Tibial nerve (tissue), 4 donors: ENCODE measurements around the gene KRT9. TPM values are rescaled to one million over a fixed set of nuclear protein-coding genes. Genes with fewer than 3 reads are reported as not detected.

Experiments
- DNase-seq, 2 donors: peaks; one replicate each; pipeline ENCODE4 v3.0.0-alpha.2; 2019; ENCODE audit warnings: low spot score in 2 of 2
- H3K27ac ChIP-seq, 4 donors: fragments of 200-600 bp; sonication (generic) in 3 of 4; one replicate each; pipeline ENCODE4 v1.5.1; 2017 to 2019; ENCODE audit warnings: mild to moderate bottlenecking in 1 of 4
- H3K27me3 ChIP-seq, 2 donors: fragments of 200-600 bp; sonication (generic) in 1 of 2; one replicate each; pipeline versions ENCODE4 v1.5.1 to v1.6.0; 2017 to 2019
- H3K36me3 ChIP-seq, 3 donors: fragments of 200-600 bp; sonication (generic); one replicate each; pipeline ENCODE4 v1.5.1; 2018 to 2019
- H3K4me1 ChIP-seq, 4 donors: fragments of 200-600 bp; sonication (generic) in 3 of 4; one replicate each; pipeline ENCODE4 v1.5.1; 2017 to 2019
- H3K4me3 ChIP-seq, 4 donors: fragments of 200-600 bp; sonication (generic) in 3 of 4; one replicate each; pipeline ENCODE4 v1.5.1; 2017 to 2019; ENCODE audit warnings: mild to moderate bottlenecking in 1 of 4, moderate library complexity in 1 of 4
- H3K9me3 ChIP-seq, 4 donors: fragments of 200-600 bp; sonication (generic) in 3 of 4; one replicate each; pipeline ENCODE4 v1.5.1; 2017 to 2019
- CTCF ChIP-seq, 5 experiments: fragments of 200-600 bp in 3 of 5; fragments of 450-650 bp in 2 of 5; sonication (generic) in 3 of 5; IDR thresholded peaks; one replicate each; pipeline ENCODE4 v1.5.1; 2016 to 2019; ENCODE audit warnings: antibody characterized with exemption in 5 of 5, mild to moderate bottlenecking in 3 of 5, moderate library complexity in 2 of 5
- EP300 ChIP-seq, 2 donors: sonication (generic); formaldehyde crosslinking; IDR thresholded peaks; one replicate each; pipeline ENCODE4 v1.6.1; 2017; ENCODE audit warnings: antibody characterized with exemption in 2 of 2, mild to moderate bottlenecking in 1 of 2
- POLR2A ChIP-seq, 2 donors: fragments of 450-650 bp; IDR thresholded peaks; one replicate each; pipeline ENCODE4 v1.6.1; 2017; ENCODE audit warnings: antibody characterized with exemption in 2 of 2, mild to moderate bottlenecking in 2 of 2, moderate library complexity in 2 of 2
- WGBS, 2 donors: methylation state at CpG; one replicate each; pipeline ENCODE4 v1.1.5; 2018; 5-methylcytosine and 5-hydroxymethylcytosine counted together
- total RNA-seq, 4 donors: library from RNA; depleted of rRNA; stranded (reverse); fragments of >200 nt; gene quantifications; one replicate each; pipeline ENCODE4 v1.1.0, GENCODE V29; 2016

KRT9 gene
- total RNA-seq, 4 donors from 2014 or later, result not detected

- Histone ChIP-seq H3K4me1 (peaks cover 0 to 14% (median 0%) of the 10 kb centered on the region in 4 donors), H3K27me3 (peaks cover 0 to 4% of the 10 kb centered on the region in 2 donors), H3K9me3 (no peaks in the 10 kb centered on the region), H3K36me3 (no peaks in the 10 kb centered on the region), H3K4me3 (no peak overlapping the region), H3K27ac (peak overlapping the region in 1 of 4 donors; percentile 52)
- DNase-seq, result no peak
- TF ChIP-seq EP300 (IDR thresholded peaks at IDR 0.05) (no peak), CTCF (IDR thresholded peaks at IDR 0.05) (no peak), POLR2A (IDR thresholded peaks at IDR 0.05) (no peak)
- WGBS, 2 donors, result 68 to 70% methylated on average over 4 to 6 of the region's 6 CpGs
These were observed 50.1 kb downstream of the KRT9 start for GRCh38 chr17:41521574-41522261.

GRCh38 chr17:41520821-41521521 is 50.9 kb downstream of the KRT9 start:
- H3K4me1 ChIP-seq, result peaks cover 0 to 14% (median 0%) of the 10 kb centered on the region in 4 donors
- H3K4me3 ChIP-seq, result no peak overlapping the region
- TF ChIP-seq POLR2A (IDR thresholded peaks at IDR 0.05) (no peak), CTCF (IDR thresholded peaks at IDR 0.05) (no peak), EP300 (IDR thresholded peaks at IDR 0.05) (no peak)
- H3K36me3 ChIP-seq, result no peaks in the 10 kb centered on the region
- DNase-seq, result no peak
- 43 to 48% methylated on average over 8 to 10 of the region's 10 CpGs for WGBS, 2 donors
- H3K27ac ChIP-seq, result peak overlapping the region in 1 of 4 donors; percentile 52
- H3K9me3 ChIP-seq, result no peaks in the 10 kb centered on the region
- no peaks in the 10 kb centered on the region for H3K27me3 ChIP-seq

GRCh38 chr17:41519501-41520224 is 52.2 kb downstream of the KRT9 start:
- TF ChIP-seq EP300 (IDR thresholded peaks at IDR 0.05) (no peak), CTCF (IDR thresholded peaks at IDR 0.05) (no peak), POLR2A (IDR thresholded peaks at IDR 0.05) (no peak)
- Histone ChIP-seq H3K36me3 (no peaks in the 10 kb centered on the region), H3K27me3 (no peaks in the 10 kb centered on the region), H3K4me1 (peaks cover 0 to 14% (median 0%) of the 10 kb centered on the region in 4 donors), H3K9me3 (no peaks in the 10 kb centered on the region), H3K4me3 (no peak overlapping the region), H3K27ac (no peak overlapping the region)
- WGBS, 2 donors, result 69 to 71% methylated on average over 10 to 11 of the region's 11 CpGs
- no peak for DNase-seq

- Histone ChIP-seq H3K9me3 (no peaks in the 10 kb centered on the region), H3K4me3 (no peak within 1 kb of the TSS), H3K4me1 (peaks cover 0 to 16% (median 0%) of the 10 kb centered on the region in 4 donors), H3K27ac (no peak within 1 kb of the TSS), H3K36me3 (no peaks in the 10 kb centered on the region), H3K27me3 (no peaks in the 10 kb centered on the region)
- WGBS, 2 donors, result 63 to 69% methylated on average over 8 of the region's 8 CpGs
- no peak for DNase-seq
- TF ChIP-seq CTCF (IDR thresholded peaks at IDR 0.05) (no peak), EP300 (IDR thresholded peaks at IDR 0.05) (no peak), POLR2A (IDR thresholded peaks at IDR 0.05) (no peak)
These were observed 52.9 kb downstream of the KRT9 start, which contains the start of gene KRT15 for GRCh38 chr17:41518789-41519449. Gene KRT15 (minus strand): TSS chr17:41518890. CDS start chr17:41518827, 63 bp downstream.
